ENCODE data around the gene TAOK3. TPM values are rescaled to one million over a fixed set of nuclear protein-coding genes. Genes with fewer than 3 reads are reported as not detected.

Gene TAOK3
- total and polyA plus RNA-seq, 10 of the 15 experiments (the other 5 are each of a cell fraction or from before 2014, with no cell fraction given): 41.3 to 131 (median 57.8) TPM

GRCh38 chr12:118304093-118304492 is 68.6 kb downstream of the TAOK3 start (continued):
- TF ChIP-seq ZBTB40 (IDR thresholded peaks at IDR 0.05; ENCODE audit: borderline replicate concordance) (no peak), NBN (IDR thresholded peaks at IDR 0.05) (no peak), JUND (IDR thresholded peaks at IDR 0.05; ENCODE audit: low read depth, low read length) (no peak), CHD2 (IDR thresholded peaks at IDR 0.05; ENCODE audit: borderline replicate concordance, low read depth, low read length) (no peak), PRDM15 (CRISPR knock-in tag; IDR thresholded peaks at IDR 0.05) (no peak), FOXM1 (IDR thresholded peaks at IDR 0.05; ENCODE audit: low read depth, low read length) (no peak), JUNB (IDR thresholded peaks at IDR 0.05) (peak; percentile 71), IRF4 (IDR thresholded peaks at IDR 0.05; ENCODE audit: low read depth, low read length) (no peak), MEF2A (IDR thresholded peaks at IDR 0.05; ENCODE audit: insufficient read depth, low read depth, low read length) (0 out of 2 replicates have a peak, but pooled peaks have one; percentile 22), ZZZ3 (IDR thresholded peaks at IDR 0.05; ENCODE audit: control insufficient read depth, insufficient read length, low read depth) (no peak), ZNF207 (IDR thresholded peaks at IDR 0.05; ENCODE audit: borderline replicate concordance) (no peak), TAF1 (IDR thresholded peaks at IDR 0.05; ENCODE audit: borderline replicate concordance, low read depth, low read length) (no peak), RUNX3 (IDR thresholded peaks at IDR 0.05; ENCODE audit: low read length) (peak; percentile 29; the same call in 1 of the 2 replicates)
